Measurements from ENCODE around the gene NYNRIN.

DNA sequence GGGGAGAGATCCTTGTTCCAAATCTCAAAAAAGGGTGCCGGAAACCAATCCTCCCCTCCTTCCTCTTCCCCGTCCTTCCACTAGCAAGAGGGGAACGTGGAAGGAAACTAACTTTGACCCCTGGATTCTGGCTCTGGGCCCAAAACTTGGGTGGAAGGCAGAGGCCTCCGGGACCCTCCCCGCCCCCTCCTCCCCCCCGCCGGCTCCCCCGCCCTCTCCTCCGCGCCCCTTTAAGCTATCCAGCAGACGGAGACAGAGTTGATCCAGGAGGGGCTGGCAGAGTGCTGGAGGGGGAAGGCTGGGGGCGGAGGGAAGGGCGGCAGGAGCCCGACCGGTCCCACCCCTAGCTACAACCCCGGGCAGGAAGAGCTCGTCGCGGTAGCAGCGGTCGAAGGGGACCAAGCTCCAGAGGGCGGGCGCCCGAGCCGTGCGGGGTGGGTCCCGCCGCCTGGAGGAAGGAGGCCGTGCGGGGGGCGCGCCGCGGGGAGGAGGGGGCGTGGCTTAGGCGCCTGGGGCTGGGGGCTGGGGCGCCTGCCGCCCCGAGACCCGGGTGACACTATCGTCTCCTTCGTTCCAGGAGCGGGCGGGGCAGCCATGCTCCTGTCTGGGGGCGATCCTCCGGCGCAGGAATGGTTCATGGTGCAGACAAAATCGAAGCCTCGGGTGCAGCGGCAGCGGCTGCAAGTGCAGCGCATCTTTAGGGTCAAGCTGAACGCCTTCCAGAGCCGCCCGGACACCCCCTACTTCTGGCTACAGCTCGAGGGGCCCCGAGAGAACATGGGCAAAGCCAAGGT, at the start of gene NYNRIN:
- TF ChIP-seq, protein P1, sequence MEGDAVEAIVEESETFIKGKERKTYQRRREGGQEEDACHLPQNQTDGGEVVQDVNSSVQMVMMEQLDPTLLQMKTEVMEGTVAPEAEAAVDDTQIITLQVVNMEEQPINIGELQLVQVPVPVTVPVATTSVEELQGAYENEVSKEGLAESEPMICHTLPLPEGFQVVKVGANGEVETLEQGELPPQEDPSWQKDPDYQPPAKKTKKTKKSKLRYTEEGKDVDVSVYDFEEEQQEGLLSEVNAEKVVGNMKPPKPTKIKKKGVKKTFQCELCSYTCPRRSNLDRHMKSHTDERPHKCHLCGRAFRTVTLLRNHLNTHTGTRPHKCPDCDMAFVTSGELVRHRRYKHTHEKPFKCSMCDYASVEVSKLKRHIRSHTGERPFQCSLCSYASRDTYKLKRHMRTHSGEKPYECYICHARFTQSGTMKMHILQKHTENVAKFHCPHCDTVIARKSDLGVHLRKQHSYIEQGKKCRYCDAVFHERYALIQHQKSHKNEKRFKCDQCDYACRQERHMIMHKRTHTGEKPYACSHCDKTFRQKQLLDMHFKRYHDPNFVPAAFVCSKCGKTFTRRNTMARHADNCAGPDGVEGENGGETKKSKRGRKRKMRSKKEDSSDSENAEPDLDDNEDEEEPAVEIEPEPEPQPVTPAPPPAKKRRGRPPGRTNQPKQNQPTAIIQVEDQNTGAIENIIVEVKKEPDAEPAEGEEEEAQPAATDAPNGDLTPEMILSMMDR (conservative IDR thresholded peaks at IDR 0.05; ENCODE audit: low read length), result no peak
- TF ChIP-seq EZH2phosphoT487 (IDR thresholded peaks at IDR 0.05; ENCODE audit: borderline replicate concordance), result no peak

Measured in Loucy (cell line).